RKO (cell line): ENCODE measurements around the gene LRRTM4.

Experiments
- DNase-seq: peaks from one replicate; pipeline ENCODE4 v3.0.0-alpha.2; 2016; ENCODE audit warnings: low spot score

The LRRTM4 gene

DNA sequence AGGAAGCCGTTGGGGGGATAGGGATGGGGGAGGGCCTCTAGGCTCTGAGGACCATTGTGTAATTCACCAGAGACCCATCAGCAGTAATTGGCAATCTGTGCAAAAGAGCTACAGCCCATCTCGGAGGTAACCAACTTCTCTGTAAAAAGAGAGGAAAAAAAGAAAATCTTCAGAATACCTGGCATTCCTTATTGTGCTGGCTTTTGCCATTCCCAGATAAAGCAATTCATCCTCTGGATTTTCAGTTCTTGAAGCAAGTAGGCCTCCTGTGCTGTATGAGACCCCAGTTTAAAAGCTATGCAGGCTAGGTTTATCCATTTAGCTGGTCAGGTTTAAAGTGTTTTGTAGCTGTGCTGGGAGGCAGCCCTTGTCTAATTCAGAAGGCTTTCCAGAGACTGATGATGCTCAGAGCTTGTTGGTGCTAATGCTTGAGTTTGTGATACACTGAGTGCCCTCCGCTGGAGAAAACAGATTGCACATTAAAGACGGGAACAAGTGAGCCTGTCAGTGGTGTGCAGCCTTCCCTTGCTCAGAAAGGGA lies at the start of gene LRRTM4:
Gene LRRTM4, minus strand, starts transcription at position 446 of the 540 bp plus-strand sequence.
- DNase-seq: peak; percentile 36

DNA sequence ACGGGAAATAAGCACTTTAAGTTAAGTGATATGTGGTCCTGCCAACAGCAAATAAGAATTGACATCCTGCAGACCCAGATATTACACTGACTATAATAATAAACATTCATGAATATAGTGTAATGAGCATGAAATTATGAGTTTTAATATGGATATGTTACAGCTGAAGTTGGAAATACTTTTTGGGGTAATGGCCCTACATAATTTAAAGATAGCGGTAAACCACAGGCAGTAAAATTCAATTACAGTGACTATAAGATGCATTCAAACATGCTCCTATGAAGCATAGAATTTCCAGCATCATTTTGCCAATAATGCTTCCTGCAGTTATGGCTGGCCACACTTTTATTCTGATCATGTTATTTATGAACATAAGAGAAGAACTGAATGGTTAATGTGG lies 49.4 kb upstream of the LRRTM4 start:
- no peak for DNase-seq

DNA sequence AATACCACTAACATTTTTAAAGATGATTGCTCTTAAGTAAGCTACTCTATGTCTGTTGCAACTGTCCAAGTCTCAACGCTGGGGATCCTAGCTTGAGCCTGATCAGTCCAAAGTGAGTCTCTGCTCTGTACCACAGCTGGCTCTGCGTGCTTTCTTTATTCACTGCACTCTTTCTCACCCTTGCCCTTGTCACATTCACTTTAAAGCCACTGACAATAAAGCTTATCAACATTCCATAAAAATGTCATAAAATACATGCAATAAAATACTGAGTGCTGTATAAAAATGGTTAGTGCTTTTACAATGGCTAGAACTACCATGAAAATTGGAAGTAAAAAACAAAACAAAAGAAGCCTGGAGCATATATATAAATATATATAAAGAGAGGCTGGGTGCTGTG lies 45.5 kb upstream of the LRRTM4 start:
- no peak for DNase-seq

DNA sequence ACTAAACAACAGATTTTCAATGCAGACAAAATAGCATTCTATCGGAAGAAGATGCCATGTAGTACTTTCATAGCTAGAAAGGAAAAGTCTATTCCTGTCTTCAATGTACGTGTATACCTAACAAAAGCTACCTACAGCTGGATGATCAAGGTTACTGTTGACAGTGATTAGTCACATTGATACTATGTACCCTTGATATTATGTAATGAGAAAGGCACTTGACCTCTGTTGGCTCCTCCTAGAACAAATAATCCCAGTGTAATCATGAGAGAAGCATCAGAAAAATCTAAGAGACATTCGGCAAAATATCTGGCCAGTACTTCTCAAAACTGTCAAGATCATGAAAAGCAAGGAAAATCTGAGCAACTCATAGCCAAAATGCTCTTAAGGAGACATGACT lies 44.4 kb upstream of the LRRTM4 start:
- no peak for DNase-seq

DNA sequence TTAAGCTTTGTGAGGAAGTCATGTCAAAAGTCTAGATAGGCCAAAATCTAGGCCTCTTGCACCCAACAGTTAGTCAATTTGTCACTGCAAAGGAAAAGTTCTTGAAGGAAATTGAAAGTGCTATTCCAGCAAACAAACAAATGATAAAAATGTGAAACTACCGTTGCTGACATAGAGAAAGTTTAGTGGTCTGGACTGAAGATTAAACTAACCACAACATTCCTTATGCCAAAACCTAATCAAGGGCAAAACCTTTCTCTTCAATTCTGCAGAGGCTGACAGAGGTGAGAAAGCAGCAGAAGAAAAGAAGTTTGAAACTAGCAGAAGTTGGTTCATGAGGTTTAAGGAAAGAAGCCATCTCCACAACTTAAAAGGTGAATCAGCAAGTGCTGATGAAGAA lies 44.0 kb upstream of the LRRTM4 start:
- no peak for DNase-seq

DNA sequence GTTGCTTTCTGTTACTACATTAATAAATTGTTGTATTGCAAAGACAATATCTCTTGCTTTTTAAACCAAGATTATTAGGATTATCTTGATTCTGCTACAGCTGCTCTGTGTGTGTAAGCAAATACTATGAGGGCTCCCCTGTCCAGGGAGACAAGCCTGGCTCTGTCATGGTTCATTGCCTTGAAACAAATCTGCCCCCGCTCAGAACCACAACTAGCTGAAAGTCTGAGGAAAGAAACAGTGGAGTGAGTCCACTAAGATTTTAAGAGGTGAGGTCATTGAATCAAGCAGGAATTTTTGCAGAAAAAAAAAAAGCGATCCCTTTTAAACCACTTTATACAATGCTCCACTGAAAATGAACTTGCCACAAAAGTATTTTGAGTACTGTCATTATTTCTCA lies 30.8 kb upstream of the LRRTM4 start:
- DNase-seq: no peak

DNA sequence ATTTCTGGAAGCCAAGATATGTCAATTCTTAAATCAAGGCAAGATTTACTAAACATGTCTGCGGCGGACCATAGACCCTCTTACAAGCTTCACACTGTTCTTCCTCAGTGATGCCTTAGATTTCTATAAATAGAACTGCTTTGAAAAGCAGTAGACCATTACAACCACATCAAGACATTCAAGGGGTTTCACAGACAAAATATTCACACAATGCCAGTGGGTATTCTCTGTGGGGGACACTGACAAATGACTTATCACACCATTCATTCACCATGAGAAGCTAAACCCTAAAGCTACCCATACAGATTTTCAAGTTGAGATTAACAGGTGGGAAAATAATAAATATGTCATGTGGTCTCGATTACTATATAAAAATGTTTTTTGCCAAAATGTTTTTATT lies 15.9 kb upstream of the LRRTM4 start:
- DNase-seq: no peak

DNA sequence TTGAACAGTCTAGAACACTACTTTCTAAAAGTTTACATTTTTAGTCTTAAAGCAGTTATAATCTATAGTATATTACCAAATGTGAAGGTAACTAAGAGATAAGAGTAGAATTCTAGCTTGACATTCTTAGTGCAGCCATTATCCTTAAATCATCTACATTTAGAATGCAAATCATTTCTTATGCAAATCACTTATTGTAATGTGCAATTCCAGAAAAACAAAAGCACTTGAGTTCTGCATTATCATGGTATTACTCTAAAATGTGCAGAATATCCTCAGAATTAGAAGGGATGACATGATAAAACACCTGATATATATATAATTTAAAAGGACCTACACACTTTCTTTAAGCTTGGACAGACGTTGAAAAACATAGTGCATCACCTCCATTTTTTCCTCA lies 712 bp upstream of the LRRTM4 start:
- DNase-seq: no peak

DNA sequence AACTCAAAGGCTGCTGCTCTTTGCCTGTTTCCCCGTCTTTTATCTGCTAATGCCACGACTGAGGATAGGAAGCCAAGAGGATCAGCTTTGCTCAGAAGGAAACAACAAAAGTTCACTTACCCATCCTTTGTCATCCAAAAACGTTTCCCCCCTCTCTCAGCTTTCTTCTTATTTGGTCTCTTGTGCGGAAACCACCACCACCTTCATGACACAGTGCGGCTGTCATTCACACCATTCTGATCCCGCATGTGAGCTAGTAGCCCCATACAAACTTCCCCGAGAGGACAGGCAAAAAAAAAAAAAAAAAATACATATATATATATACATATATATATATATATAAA lies 656 bp downstream of the LRRTM4 start:
- no peak for DNase-seq

DNA sequence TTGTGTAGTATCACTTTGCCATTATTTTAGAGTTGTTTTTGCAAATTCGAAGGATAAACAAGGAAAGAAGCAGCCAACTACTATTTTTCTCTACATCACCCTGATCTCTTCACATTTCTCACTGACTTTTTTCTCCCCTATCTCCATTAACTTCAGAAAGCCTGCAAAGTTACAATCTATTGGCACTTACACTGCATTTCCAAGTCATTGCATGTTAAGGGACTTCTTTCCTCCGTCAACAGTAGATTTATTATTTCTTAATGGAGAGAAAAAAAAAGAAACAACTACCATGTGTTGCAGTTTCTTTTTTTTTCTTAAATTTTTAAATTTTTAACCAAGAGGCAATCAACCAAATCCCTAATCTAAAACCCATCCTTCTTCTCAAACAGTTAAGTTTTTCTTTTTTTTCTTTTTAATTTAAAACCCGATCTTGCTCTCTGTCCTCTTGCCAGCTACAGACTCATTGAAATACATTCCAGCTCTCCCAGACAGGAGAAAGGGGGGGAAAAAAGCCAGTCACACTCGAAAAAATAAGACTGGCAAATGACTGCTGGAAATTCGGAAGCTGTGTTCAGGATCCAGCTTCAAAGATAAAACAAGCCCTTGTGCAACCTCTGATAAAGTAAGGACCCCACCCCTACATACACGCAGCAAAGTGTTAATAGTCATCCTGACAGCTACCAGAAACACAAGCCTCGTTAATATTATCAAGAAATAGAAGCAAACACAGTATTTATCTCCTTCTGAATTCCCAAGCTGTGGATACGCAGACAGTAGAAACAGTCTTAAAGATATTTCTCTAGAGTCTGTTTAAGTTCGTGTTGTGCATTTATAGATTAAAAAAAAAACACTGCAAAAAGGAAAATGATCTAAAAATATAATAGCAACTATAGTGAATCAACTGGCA lies 1.3 kb downstream of the LRRTM4 start:
- DNase-seq: no peak

DNA sequence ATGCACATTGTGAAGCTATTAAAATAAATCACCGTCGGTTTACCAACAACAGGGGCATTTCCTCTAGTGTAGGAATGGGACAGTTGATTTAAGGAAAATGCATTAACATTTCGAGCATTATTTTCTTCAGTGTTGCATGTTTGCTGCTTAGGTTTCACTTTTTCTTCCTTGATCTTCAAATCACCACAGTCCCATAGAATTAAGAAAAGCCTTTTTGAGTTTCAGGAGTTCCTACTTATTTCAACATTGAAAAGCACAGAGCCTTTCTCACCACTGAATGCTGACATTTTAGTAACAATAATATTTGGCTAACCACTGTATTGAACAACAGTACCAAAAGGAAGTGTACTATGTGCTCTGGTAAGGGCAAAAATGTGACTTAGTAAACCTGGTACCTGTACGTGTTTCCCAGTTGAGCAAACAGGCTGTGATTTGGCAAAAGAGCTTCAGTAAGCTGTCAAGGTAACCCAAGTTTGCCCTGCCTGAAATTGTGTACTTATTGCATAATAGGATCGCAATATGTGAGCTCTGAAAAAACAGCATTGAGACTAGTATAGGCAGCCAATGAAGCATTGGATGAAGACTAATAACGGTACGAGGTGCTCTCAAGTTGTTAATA lies 2.2 kb downstream of the LRRTM4 start:
- DNase-seq: no peak

DNA sequence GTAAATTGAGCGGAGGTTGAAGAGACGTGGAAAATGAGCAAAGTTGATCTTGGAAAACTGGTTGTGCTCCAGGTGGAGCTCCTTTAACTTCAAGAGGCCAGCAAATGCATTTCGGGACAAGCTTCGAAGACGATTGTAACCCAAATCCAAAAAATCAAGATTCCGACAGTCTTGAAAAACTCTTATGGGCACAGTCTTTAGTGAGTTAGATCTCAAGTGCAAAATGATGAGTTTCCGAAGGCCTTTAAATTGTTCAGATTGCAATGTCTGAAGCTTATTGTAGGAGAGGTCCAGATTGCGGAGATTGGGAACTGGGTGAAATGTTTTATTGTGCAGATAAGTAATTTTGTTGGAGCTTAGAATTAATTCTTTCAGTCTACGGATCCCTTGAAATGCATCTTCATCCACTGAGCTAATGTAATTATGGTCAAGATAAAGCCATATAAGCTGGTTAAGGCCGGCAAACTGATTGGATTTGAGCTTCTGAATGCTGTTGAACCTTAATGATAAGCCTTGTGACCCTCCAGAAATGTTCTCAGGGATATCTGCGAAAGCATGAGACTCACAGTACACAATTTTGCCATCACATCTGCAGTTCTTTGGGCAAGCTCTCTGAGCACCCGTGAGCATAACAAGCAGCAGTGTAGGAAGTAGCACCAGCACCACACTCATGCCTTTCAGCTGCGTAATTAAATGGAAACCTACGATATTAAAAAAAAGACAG lies 2.9 kb downstream of the LRRTM4 start:
- DNase-seq: no peak

DNA sequence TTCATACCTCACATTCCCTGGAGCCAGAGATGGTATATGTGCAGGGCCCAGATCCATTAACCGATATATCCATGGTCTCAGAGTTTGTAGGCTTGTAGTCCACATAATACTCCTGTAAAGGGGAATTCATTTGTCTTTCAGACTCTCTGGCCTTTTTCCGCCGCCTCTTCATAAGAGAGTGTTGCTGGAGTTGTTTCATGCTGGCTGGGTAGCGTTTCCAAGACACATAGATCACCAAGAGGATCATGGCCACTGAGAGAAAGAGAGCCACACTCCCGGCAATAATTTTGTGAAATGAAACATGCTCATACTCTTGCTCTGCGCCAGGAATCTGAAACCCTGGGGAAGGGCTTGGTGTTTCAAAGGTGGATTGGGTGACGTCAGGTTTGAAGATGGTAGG lies 3.9 kb downstream of the LRRTM4 start:
- DNase-seq: no peak

DNA sequence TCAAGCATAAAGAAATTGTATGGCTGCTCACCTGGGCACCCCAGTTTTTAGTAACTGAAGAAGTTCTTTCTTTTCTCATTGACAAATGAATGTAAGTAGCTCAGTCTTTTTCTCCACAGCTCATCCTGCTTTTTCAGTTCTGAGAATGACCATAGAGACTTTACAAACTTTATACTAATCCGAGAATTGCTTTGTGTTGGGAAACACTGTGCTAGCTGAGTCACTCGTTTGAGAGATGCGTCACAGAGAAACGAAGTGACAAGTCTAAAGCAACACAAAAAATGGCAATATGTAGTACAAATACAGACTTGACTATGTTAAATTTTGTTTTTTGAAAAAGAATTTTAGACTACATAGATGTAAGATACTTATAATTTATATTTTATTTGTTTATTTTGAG lies 9.0 kb downstream of the LRRTM4 start:
- DNase-seq: peak; percentile 40

DNA sequence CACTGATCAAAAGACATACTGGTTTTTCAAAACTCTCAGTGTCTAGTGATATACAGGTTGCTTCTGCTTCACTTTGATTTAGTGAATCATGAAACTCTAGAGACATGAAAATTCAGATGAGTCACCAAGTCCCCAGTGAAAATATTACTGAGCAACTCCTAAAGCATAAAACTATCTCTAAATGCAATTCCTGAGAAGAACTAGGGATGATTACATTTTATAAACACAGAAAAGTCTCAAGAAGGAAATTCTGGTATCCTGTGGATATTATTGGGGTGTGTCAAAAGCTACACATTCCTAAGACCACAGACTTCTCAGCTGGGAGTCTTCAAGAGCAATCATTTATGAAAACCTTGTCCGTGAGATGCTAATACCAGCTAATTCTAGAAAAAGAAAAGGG lies 9.7 kb downstream of the LRRTM4 start:
- peak; percentile 13 for DNase-seq

DNA sequence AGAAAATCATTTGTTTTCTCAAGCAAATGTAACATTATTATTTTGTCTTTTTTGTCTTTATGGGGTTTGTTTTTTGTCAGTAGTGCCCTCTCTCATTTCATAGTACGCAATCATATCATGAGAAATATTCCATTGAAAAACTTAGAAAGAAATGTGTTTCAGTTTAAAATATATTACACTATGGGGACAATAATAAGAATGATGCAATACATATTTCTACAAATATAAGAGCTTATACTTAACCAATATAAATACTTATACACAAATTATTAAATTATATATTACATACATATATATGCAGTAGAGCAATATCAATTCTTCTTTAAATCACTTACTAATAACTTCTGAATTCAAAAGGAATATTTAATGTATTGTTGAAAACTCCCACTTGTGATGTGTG lies 13.7 kb downstream of the LRRTM4 start:
- DNase-seq: no peak

DNA sequence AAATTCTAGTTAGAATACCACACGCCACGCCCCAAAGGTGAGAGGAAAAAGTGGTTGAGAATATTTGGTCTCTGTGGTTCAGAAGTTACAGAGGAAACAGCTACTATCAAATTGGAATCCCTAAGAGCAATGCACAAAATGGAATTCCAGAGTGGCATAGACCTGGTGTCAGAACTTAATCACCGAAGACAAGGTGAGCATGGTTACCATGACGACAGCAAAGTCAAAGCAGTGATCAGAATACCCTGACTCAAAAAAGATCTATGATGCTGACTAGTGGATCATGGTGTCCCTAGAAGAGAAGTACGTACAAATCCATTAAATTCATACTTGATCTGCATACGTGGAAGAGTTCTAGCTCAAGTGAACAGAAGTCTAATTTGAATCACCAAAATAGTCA lies 14.5 kb downstream of the LRRTM4 start:
- DNase-seq: no peak

DNA sequence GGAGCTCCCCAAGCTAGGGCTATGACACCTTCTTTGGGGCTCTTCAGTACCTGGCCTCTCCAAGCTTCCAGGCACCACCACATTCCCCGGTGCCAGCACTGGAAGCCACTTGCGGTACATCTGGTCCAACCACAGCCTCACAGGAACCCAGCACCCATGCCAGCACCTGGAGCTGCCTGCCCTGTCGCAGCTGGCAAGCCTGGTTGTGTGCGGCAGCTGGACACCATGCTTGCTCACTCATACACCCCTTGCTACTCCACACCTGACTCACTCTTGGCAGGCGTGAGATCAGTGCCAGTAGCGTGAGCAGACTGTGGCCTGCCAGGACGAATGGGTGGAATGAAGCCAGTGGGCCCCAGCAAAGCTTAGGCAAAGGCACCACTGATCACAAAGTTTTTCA lies 34.0 kb downstream of the LRRTM4 start:
- DNase-seq: no peak

DNA sequence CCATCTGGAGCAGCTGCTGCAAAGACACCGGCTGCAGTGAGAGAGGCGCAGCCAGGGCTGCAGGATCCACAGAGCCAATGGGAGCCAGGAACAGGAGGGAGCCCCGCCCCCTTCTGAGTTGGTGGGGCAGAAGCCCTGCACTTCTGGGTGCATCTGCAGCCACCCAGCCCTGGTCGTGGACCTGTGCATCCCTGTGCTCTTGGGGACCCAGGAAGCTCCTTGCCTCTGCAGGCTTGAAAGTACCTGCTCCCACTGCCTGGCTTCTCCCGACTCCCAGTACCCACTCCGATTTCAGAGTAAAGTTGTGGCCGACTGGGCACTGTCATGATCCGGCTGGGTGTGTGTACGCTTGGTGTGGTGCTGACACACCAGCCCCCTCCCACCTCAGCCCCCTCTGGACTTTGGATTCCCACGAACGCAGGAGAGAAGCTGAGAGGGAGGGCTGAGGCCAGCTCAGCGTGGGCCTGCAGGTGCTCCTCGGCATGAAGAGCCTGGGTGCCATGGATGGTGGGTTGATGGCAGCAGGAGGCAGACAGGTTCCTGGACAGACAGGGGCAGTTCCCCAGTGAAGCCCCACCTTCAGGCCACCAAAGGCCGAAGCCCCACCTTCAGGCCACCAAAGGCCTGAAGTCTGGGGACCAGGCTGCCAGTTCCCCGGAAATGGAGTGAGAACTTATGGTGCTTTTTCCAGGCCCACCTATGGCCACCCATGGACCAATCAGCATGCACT lies 34.9 kb downstream of the LRRTM4 start:
- DNase-seq: no peak

DNA sequence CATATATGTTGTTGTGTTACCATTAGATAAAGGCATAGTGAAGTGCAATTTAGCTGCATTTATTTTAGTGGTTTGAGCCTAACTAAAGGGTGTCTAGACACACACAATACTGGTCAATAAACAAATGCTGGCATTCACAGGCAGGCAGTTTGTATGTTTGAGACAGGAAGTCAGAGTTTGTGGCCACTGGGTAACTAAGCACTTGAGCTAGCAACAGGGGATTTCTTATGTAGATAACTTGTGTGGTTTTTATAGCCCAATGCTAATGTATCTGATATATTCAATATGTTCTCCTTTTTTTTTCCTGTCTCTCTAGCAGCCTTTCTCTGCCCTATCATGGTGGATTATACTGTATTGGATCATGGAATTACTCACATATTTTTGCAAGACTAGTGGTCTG lies 38.1 kb downstream of the LRRTM4 start:
- no peak for DNase-seq

DNA sequence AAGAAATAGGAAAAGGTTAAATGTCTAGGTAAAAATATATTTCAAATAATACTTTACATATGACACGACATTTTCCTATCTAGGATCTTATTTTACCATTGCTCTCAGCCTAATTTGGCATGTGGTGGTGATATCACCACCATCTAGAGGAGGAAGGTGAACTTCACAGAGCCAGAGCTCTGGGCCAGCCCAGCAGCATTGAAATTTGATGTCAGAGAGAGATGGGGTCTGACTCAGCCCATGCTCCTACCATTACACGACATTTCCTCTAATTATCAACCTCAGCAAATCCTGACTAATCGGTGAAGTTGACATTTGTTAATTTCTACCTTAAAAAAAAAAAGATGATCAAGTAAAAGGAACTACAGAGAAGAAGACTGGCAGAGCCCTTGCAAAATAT lies 42.3 kb downstream of the LRRTM4 start:
- no peak for DNase-seq

DNA sequence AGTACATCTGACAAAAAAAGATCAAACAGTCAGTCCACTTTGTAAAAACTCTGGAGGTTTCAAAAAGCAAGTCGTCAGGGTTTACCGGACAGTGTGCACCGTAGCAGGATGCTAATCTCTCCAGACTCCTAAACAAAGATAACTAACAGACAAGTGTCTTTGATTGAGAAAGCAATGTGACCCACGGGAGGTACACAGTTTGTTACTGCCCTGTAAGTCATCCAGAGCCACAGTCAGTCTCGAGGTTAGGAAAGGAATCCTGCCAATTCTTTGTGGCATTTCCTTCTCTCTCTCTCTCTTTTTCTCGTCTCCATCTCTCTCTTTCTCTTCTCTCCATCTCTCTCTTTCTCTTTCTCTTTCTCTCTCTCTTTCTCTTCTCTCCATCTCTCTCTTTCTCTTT lies 42.8 kb downstream of the LRRTM4 start:
- DNase-seq: no peak
